ENCODE measurements around the gene TCFL5.
A peak's percentile ranks its signal among the peaks of the same experiment; 100 is the strongest.
"Not testable (repeated sequence)": the region's sequence is repeated elsewhere in the genome, so short reads cannot be mapped to it uniquely, and the experiment has no call there.

TCFL5 gene

DNA sequence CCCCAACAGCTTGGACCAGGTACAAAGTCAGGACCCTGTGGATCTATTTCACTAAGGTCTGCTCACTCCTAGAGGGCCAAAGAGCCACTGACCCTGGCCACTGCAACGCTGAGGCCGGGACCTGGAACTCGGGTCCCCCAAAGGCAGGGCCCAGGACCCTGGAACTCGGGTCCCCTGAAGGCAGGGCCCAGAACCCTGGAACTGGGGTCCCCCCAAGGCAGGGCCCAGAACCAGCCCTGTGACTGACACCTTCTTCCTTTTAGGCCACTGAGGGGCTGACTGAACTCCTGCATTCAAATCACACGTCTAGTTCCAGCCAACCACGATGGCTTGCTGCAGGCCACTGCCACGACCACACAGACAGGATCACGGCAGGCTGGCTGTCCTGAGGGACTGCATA lies 9.4 kb downstream of the TCFL5 start:
- no peak for TF ChIP-seq CTCF (IDR thresholded peaks at IDR 0.05; ENCODE audit: insufficient read depth, missing control alignments)
- no peak for DNase-seq (ENCODE audit: insufficient read length, low spot score)
- FAIRE-seq, result no peak

GRCh38 chr20:62850333-62850974 lies 11.2 kb downstream of the TCFL5 start:
- FAIRE-seq (no peak), DNase-seq (ENCODE audit: insufficient read length, low spot score) (no peak)
- no peak for TF ChIP-seq CTCF (IDR thresholded peaks at IDR 0.05; ENCODE audit: insufficient read depth, missing control alignments)

GRCh38 chr20:62849431-62849830 lies 12.2 kb downstream of the TCFL5 start:
- DNase-seq (ENCODE audit: insufficient read length, low spot score) (no peak), FAIRE-seq (no peak)
- TF ChIP-seq CTCF (IDR thresholded peaks at IDR 0.05; ENCODE audit: insufficient read depth, missing control alignments), result no peak

- FAIRE-seq; DNase-seq (ENCODE audit: insufficient read length, low spot score): not testable (repeated sequence)
These were observed 12.7 kb downstream of the TCFL5 start for GRCh38 chr20:62848917-62849316.

GRCh38 chr20:62846166-62846890 lies 15.3 kb downstream of the TCFL5 start:
- peak; percentile 32 for DNase-seq (ENCODE audit: insufficient read length, low spot score)
- FAIRE-seq, result no peak
- no peak for TF ChIP-seq CTCF (IDR thresholded peaks at IDR 0.05; ENCODE audit: insufficient read depth, missing control alignments)

- FAIRE-seq (no peak), DNase-seq (ENCODE audit: insufficient read length, low spot score) (no peak)
These were observed 16.0 kb downstream of the TCFL5 start for GRCh38 chr20:62845416-62846160.

More at GRCh38 chr20:62845416-62846160, 16.0 kb downstream of the TCFL5 start:
- no peak for TF ChIP-seq CTCF (IDR thresholded peaks at IDR 0.05; ENCODE audit: insufficient read depth, missing control alignments)
